Erythroblast (primary cell): ENCODE results near the gene CCDC157.

Experiments used
- GATA1 ChIP-seq: IDR thresholded peaks from 2 replicates; pipeline ENCODE4 v1.6.1; 2011; ENCODE audit warnings: low read depth, mild to moderate bottlenecking, control low read depth, low read length, moderate library complexity
- POLR2A ChIP-seq: IDR thresholded peaks from 2 replicates; pipeline ENCODE4 v1.6.1; 2011; ENCODE audit warnings: mild to moderate bottlenecking, low read length

DNA sequence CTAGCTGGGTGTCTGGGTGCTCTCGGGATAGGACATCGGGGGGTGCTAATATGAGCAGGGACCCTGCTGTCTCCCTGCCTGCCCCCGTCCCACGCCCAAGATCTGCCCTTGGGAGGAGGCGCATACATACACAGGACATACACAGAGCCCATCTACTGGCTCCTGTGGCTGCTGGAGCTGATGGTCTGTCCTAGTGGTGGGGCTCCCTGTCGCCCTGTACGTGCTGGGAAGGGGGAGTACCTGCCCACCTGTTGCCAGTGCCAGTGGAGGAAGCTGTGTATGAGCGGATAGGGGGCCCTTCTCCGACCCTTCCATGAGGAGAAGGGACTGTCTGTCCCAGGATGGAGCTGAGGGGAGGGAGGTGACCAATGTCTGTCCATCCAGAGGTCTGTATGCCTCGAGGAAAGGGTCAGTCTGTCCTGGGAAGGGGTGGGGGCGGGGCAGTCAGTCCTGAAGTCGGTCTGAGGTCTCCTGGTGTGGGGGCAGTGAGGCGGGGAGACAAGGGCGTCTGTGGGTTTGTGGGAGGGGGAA is 31.0 kb upstream of the CCDC157 start:
- TF ChIP-seq POLR2A (no peak), GATA1 (no peak)
